ENCODE data around the gene ZNF609. TPM values are rescaled to one million over a fixed set of nuclear protein-coding genes. Genes with fewer than 3 reads are reported as not detected.

ZNF609 gene
- total and polyA plus RNA-seq, 4 donors: 4.6 to 18.1 (median 8.0) TPM

GRCh38 chr15:64441852-64442251, 18.5 kb upstream of the ZNF609 start:
- 96% methylated on average over 3 of the region's 3 CpGs for WGBS
- no peak for DNase-seq (ENCODE audit: low spot score)
- no peaks in the 10 kb centered on the region for H3K9me3 ChIP-seq (ENCODE audit: control insufficient read depth in 4 of 4, low read length in 3 of 4)
- TF ChIP-seq FOXA1 (IDR thresholded peaks at IDR 0.05) (no peak), TAF1 (conservative IDR thresholded peaks at IDR 0.05) (no peak), SP1 (IDR thresholded peaks at IDR 0.05) (no peak), RXRA (IDR thresholded peaks at IDR 0.05) (no peak), ATF3 (IDR thresholded peaks at IDR 0.05) (no peak), HNF4G (IDR thresholded peaks at IDR 0.05) (no peak), ZBTB33 (IDR thresholded peaks at IDR 0.05) (no peak), YY1 (IDR thresholded peaks at IDR 0.05) (no peak), HNF4A (conservative IDR thresholded peaks at IDR 0.05) (no peak), EGR1 (IDR thresholded peaks at IDR 0.05; ENCODE audit: low read depth in 2 of 2) (no peak), REST (IDR thresholded peaks at IDR 0.05) (no peak), GABPA (IDR thresholded peaks at IDR 0.05 in 1 of 2, conservative IDR thresholded peaks at IDR 0.05 in 1 of 2) (no peak), NR2F2 (IDR thresholded peaks at IDR 0.05) (no peak), MAX (IDR thresholded peaks at IDR 0.05) (no peak), FOXA2 (IDR thresholded peaks at IDR 0.05) (no peak)
- H3K27ac ChIP-seq (ENCODE audit: low read depth in 1 of 2, low read length in 2 of 2): no peak overlapping the region
- peaks cover 0 to 3% (median under 1%) of the 10 kb centered on the region in 4 donors for H3K36me3 ChIP-seq (ENCODE audit: control insufficient read depth in 4 of 4, insufficient read depth in 3 of 4, low read depth in 1 of 4, low read length in 3 of 4)
- peaks cover 0 to 4% (median 0%) of the 10 kb centered on the region in 4 donors for H3K4me1 ChIP-seq (ENCODE audit: control insufficient read depth in 4 of 4, insufficient read depth in 4 of 4, low read length in 3 of 4)
- H3K4me3 ChIP-seq (ENCODE audit: low read depth in 1 of 3, low read length in 3 of 3): no peak overlapping the region
- H3K9ac ChIP-seq (ENCODE audit: low read depth in 1 of 2, low read length in 2 of 2): no peak overlapping the region
- no peaks in the 10 kb centered on the region for H3K27me3 ChIP-seq (ENCODE audit: control insufficient read depth in 4 of 4, insufficient read depth in 4 of 4, low read length in 3 of 4)

DNA sequence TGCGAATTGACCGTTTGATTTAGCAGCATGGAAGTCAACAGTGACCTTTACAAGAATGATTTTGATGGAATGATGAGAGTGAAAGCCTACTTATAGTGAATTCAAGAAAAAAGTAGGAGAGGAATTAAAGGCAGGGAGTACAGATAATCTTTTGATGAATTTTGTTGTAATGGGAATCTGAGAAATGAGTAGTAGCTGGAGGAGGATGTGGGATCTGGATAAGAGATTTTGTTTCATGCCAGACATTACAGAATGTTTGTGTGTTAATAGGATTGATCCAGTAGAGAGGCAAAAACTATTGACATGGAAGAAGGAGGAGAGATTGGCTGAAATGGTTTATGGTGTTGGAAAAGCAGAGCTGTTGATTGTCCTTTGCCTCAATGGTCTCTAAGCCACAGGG, 17.4 kb upstream of the ZNF609 start:
- WGBS: 93% methylated on average over 2 of the region's 2 CpGs
- Histone ChIP-seq H3K27ac (ENCODE audit: low read depth in 1 of 2, low read length in 2 of 2) (no peak overlapping the region), H3K36me3 (ENCODE audit: control insufficient read depth in 4 of 4, insufficient read depth in 3 of 4, low read depth in 1 of 4, low read length in 3 of 4) (peaks cover 0 to 3% (median under 1%) of the 10 kb centered on the region in 4 donors)
- TF ChIP-seq HNF4G (IDR thresholded peaks at IDR 0.05): no peak
- no peak for TF ChIP-seq FOXA1 (IDR thresholded peaks at IDR 0.05)
- no peak for TF ChIP-seq CTCF (IDR thresholded peaks at IDR 0.05; ENCODE audit: low read depth, low read length, missing input control)
- TF ChIP-seq ZBTB33 (IDR thresholded peaks at IDR 0.05): no peak
- no peak for TF ChIP-seq GABPA (IDR thresholded peaks at IDR 0.05 in 1 of 2, conservative IDR thresholded peaks at IDR 0.05 in 1 of 2)
- TF ChIP-seq RAD21 (IDR thresholded peaks at IDR 0.05): no peak
- TF ChIP-seq NR2F2 (IDR thresholded peaks at IDR 0.05): no peak
- TF ChIP-seq HNF4A (conservative IDR thresholded peaks at IDR 0.05): no peak
- no peak for TF ChIP-seq MAX (IDR thresholded peaks at IDR 0.05)
- no peak for TF ChIP-seq YY1 (IDR thresholded peaks at IDR 0.05)
- TF ChIP-seq FOXA2 (IDR thresholded peaks at IDR 0.05): no peak
- TF ChIP-seq ATF3 (IDR thresholded peaks at IDR 0.05): no peak
- no peak for TF ChIP-seq TAF1 (conservative IDR thresholded peaks at IDR 0.05)
- no peak for TF ChIP-seq RXRA (IDR thresholded peaks at IDR 0.05)
- TF ChIP-seq JUND (IDR thresholded peaks at IDR 0.05): no peak

More for the DNA sequence above, 17.4 kb upstream of the ZNF609 start:
- no peak for DNase-seq (ENCODE audit: low spot score)
- H3K9me3 ChIP-seq (ENCODE audit: control insufficient read depth in 4 of 4, low read length in 3 of 4): no peaks in the 10 kb centered on the region
- H3K9ac ChIP-seq (ENCODE audit: low read depth in 1 of 2, low read length in 2 of 2): no peak overlapping the region
- H3K4me3 ChIP-seq (ENCODE audit: low read depth in 1 of 3, low read length in 3 of 3): no peak overlapping the region
- no peaks in the 10 kb centered on the region for H3K27me3 ChIP-seq (ENCODE audit: control insufficient read depth in 4 of 4, insufficient read depth in 4 of 4, low read length in 3 of 4)
- peaks cover 0 to 7% (median 0%) of the 10 kb centered on the region in 4 donors for H3K4me1 ChIP-seq (ENCODE audit: control insufficient read depth in 4 of 4, insufficient read depth in 4 of 4, low read length in 3 of 4)

All from liver (tissue), 9 donors.